WTC11 (cell line): Measurements from ENCODE around the gene RGS12.

ENCODE experiments used
- NR2C2 ChIP-seq: sonication (generic); formaldehyde crosslinking; IDR thresholded peaks from 2 replicates; pipeline ENCODE4 v1.8.0; 2022; ENCODE audit warnings: mild to moderate bottlenecking, missing genetic modification reagents
- SP1 ChIP-seq: sonication (generic); formaldehyde crosslinking; conservative IDR thresholded peaks from 2 replicates; pipeline ENCODE4 v1.8.1; 2022; ENCODE audit warnings: missing genetic modification reagents
- TF ChIP-seq, protein P1 (sequence below): fragments of 200-600 bp; IDR thresholded peaks from 2 replicates; pipeline ENCODE4 v1.8.0; 2022; ENCODE audit warnings: antibody characterized with exemption
- TF ChIP-seq, protein P2 (sequence below): sonication (generic); formaldehyde crosslinking; IDR thresholded peaks from 2 replicates; pipeline ENCODE4 v1.8.1; 2022; ENCODE audit warnings: low read depth, mild to moderate bottlenecking, moderate library complexity, missing genetic modification reagents, borderline replicate concordance
- TF ChIP-seq, protein P3 (sequence below): sonication (generic); formaldehyde crosslinking; conservative IDR thresholded peaks from 2 replicates; pipeline ENCODE4 v1.8.1; 2023; ENCODE audit warnings: mild to moderate bottlenecking, low read depth, missing genetic modification reagents, moderate library complexity
- TF ChIP-seq, protein P4 (sequence below): sonication (generic); formaldehyde crosslinking; IDR thresholded peaks from 2 replicates; pipeline ENCODE4 v1.8.1; 2023; ENCODE audit warnings: mild to moderate bottlenecking, missing genetic modification reagents, moderate library complexity
- TF ChIP-seq, protein P5 (sequence below): sonication (generic); formaldehyde crosslinking; conservative IDR thresholded peaks from 2 replicates; pipeline ENCODE4 v1.8.1; 2022; ENCODE audit warnings: mild to moderate bottlenecking, missing genetic modification reagents

DNA sequence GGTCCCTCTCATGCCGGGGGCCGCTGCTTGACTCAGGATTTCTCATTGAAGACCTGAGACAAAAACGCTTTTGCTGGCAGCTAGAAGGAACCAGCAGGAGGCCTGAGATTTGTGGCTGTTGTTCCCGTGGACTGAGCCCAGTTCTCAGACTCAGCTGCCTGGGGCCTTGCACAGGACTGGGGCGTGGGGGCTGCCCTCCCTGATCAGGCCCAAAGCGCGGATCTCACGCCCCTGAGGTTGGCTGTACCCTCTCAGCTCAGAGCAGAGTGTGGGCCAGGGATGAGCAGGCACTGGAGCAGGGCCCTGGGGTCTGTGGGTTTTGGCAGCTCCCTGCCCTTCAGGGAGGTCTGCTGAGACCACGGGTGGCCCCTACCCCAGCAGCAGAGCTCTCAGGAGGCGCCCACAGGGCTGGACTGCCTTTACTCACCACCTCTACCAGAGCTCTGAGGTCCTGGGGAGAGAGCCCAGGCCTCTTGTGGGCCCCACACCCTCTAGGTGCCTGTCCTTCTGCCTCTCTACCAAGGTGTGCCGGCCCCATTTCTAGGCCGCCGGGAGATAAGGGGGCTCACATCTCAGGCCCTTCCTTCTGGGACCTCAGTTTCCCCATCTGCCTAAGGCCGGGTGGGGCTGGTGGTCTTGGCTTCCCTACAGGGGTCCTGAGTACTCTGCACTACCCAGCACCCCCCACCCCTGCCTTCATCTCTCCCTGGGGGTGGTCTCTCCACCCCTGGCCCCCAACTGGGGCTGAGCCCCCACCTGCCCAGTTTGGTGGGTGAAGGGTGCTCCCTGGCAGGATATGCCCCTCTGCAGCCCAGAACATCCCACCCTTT lies 38.3 kb upstream of the RGS12 start:
- TF ChIP-seq, protein P1, sequence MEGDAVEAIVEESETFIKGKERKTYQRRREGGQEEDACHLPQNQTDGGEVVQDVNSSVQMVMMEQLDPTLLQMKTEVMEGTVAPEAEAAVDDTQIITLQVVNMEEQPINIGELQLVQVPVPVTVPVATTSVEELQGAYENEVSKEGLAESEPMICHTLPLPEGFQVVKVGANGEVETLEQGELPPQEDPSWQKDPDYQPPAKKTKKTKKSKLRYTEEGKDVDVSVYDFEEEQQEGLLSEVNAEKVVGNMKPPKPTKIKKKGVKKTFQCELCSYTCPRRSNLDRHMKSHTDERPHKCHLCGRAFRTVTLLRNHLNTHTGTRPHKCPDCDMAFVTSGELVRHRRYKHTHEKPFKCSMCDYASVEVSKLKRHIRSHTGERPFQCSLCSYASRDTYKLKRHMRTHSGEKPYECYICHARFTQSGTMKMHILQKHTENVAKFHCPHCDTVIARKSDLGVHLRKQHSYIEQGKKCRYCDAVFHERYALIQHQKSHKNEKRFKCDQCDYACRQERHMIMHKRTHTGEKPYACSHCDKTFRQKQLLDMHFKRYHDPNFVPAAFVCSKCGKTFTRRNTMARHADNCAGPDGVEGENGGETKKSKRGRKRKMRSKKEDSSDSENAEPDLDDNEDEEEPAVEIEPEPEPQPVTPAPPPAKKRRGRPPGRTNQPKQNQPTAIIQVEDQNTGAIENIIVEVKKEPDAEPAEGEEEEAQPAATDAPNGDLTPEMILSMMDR = no peak
- TF ChIP-seq, protein P2, sequence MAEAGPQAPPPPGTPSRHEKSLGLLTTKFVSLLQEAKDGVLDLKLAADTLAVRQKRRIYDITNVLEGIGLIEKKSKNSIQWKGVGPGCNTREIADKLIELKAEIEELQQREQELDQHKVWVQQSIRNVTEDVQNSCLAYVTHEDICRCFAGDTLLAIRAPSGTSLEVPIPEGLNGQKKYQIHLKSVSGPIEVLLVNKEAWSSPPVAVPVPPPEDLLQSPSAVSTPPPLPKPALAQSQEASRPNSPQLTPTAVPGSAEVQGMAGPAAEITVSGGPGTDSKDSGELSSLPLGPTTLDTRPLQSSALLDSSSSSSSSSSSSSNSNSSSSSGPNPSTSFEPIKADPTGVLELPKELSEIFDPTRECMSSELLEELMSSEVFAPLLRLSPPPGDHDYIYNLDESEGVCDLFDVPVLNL (CRISPR knock-in tag) = no peak
- TF ChIP-seq SP1 (no peak), NR2C2 (CRISPR knock-in tag) (no peak)
- TF ChIP-seq, protein P3, sequence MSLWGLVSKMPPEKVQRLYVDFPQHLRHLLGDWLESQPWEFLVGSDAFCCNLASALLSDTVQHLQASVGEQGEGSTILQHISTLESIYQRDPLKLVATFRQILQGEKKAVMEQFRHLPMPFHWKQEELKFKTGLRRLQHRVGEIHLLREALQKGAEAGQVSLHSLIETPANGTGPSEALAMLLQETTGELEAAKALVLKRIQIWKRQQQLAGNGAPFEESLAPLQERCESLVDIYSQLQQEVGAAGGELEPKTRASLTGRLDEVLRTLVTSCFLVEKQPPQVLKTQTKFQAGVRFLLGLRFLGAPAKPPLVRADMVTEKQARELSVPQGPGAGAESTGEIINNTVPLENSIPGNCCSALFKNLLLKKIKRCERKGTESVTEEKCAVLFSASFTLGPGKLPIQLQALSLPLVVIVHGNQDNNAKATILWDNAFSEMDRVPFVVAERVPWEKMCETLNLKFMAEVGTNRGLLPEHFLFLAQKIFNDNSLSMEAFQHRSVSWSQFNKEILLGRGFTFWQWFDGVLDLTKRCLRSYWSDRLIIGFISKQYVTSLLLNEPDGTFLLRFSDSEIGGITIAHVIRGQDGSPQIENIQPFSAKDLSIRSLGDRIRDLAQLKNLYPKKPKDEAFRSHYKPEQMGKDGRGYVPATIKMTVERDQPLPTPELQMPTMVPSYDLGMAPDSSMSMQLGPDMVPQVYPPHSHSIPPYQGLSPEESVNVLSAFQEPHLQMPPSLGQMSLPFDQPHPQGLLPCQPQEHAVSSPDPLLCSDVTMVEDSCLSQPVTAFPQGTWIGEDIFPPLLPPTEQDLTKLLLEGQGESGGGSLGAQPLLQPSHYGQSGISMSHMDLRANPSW (CRISPR knock-in tag) = no peak
- TF ChIP-seq, protein P4, sequence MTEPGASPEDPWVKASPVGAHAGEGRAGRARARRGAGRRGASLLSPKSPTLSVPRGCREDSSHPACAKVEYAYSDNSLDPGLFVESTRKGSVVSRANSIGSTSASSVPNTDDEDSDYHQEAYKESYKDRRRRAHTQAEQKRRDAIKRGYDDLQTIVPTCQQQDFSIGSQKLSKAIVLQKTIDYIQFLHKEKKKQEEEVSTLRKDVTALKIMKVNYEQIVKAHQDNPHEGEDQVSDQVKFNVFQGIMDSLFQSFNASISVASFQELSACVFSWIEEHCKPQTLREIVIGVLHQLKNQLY (CRISPR knock-in tag) = no peak
- TF ChIP-seq, protein P5, sequence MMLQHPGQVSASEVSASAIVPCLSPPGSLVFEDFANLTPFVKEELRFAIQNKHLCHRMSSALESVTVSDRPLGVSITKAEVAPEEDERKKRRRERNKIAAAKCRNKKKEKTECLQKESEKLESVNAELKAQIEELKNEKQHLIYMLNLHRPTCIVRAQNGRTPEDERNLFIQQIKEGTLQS (CRISPR knock-in tag) = no peak
